GM13976 (cell line): Measurements from ENCODE around the gene GCA.

Experiments
- DNase-seq: peaks from one replicate; pipeline ENCODE4 v3.0.0; 2012; ENCODE audit warnings: low spot score
- CTCF ChIP-seq: IDR thresholded peaks from 2 replicates; pipeline ENCODE4 v1.5.1; 2012; ENCODE audit warnings: borderline replicate concordance, mild to moderate bottlenecking; ENCODE audit not compliant: insufficient read depth; ENCODE audit errors: extremely low read depth, missing control alignments, control extremely low read depth
- in situ Hi-C: fragments of 300-500 bp; cut with MboI; formaldehyde crosslinking; loops from one replicate; pipeline ENCODE4 v1.12.0; 2022; ENCODE audit warnings: low sequenced_read_pairs, mixed read lengths, inconsistent platforms; ENCODE audit not compliant: unreplicated experiment

GCA gene

GRCh38 chr2:162301151-162301804 lies 42.7 kb upstream of the GCA start:
- peak; percentile 31 for DNase-seq
- peak; percentile 66 for TF ChIP-seq CTCF

GRCh38 chr2:162301877-162302276 lies 42.1 kb upstream of the GCA start:
- in situ Hi-C loops: no loop called here
- DNase-seq: no peak
- no peak for TF ChIP-seq CTCF

More at GRCh38 chr2:162301151-162301804, 42.7 kb upstream of the GCA start:
- in situ Hi-C loops: no loop called here

GRCh38 chr2:162305901-162306300 lies 38.0 kb upstream of the GCA start:
- TF ChIP-seq CTCF: no peak
- DNase-seq: no peak
- in situ Hi-C loops: no loop called here

- no peak for TF ChIP-seq CTCF
- DNase-seq: no peak
- in situ Hi-C loops: no loop called here
These were observed 35.0 kb upstream of the GCA start for GRCh38 chr2:162308747-162309503.

GRCh38 chr2:162312853-162313252 lies 31.1 kb upstream of the GCA start:
- in situ Hi-C loops: no loop called here
- DNase-seq: no peak
- no peak for TF ChIP-seq CTCF

- in situ Hi-C loops: no loop called here
- no peak for TF ChIP-seq CTCF
- no peak for DNase-seq
These were observed 28.0 kb upstream of the GCA start for GRCh38 chr2:162315938-162316337.

- no peak for DNase-seq
- no peak for TF ChIP-seq CTCF
- in situ Hi-C loops: no loop called here
These were observed 27.3 kb upstream of the GCA start for GRCh38 chr2:162316590-162316989.
